GM18519 (cell line): ENCODE measurements around the gene TMEM74B.

Source experiments
- ATAC-seq: cut with Tn5 transposase; IDR thresholded peaks from one replicate; pipeline ENCODE4 v1.9.1; 2021; ENCODE audit warnings: mild to moderate bottlenecking, moderate library complexity; ENCODE audit not compliant: unreplicated experiment, low FRiP score

TMEM74B gene

GRCh38 chr20:1184260-1184637 is 532 bp downstream of the TMEM74B start:
- ATAC-seq: no peak

- no peak for ATAC-seq
Measured at GRCh38 chr20:1183153-1183552, 1.6 kb downstream of the TMEM74B start.

- ATAC-seq: no peak
Measured at GRCh38 chr20:1182106-1182505, 2.7 kb downstream of the TMEM74B start.

- ATAC-seq: no peak
Measured at GRCh38 chr20:1180949-1181348, 3.8 kb downstream of the TMEM74B start.

DNA sequence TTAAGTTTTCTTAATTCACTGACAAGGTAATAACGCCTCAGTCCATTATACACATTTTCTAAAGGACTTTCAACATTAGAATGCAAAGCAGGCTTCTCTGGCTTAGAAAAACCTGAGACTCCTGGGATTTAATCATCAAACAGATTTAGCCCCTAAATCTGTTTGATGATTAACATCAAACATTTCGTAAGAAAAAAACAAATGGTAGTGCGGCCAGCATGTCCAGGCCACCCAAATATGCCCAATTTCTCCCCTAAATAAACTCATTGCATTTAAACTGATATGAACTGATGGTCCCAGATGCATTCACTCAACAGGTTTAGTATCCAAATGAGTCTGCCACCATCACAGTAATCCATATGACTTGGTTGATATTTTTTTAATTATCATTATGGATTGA is 6.2 kb downstream of the TMEM74B start:
- ATAC-seq: no peak

- ATAC-seq: no peak
Measured at GRCh38 chr20:1178103-1178502, 6.7 kb downstream of the TMEM74B start.

DNA sequence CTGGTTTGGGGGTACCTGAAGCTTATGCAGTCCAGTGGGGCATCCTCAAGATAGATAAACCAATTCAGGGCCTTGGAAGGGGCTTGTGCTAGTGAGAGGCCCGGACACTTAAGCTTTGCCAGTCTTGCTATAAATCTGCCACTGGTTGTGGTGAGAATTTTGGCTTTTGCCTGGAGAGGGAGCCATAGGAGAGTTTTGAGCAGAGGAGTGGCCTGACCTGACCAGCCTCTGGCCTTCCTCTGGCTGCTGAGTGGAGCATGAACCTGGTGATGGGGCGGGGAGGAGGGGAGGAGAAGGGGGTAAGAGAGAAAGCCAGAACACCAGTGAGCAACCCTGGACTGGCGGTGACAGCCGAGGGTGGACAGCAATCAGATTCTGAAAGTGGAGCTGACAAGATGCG is 7.1 kb downstream of the TMEM74B start:
- ATAC-seq: no peak

GRCh38 chr20:1174787-1175186 is 10.0 kb downstream of the TMEM74B start:
- ATAC-seq: no peak

GRCh38 chr20:1173698-1174097 is 11.1 kb downstream of the TMEM74B start:
- ATAC-seq: no peak

- no peak for ATAC-seq
Measured at GRCh38 chr20:1171461-1172093, 13.2 kb downstream of the TMEM74B start.

DNA sequence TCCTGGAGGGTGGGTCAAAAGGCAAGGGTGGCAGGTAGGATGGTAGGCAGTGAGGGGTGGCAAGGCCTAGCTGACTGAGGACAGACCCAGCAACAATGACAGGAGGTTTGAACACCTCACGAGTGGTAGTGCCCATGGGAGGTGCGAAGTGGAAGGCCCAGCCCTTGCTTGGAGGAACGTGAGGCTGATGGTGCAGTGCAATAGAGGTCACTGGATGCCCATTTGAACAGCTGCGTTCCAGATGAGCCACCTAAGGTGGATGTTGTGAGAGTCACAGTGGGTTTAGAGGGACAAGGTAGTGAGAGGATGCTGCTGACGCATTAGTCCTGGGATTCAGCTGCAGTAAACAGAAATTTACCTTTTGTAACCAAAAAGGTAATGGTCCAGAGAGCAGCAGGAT is 15.6 kb downstream of the TMEM74B start:
- ATAC-seq: no peak

- ATAC-seq: no peak
Measured at GRCh38 chr20:1166948-1167720, 17.6 kb downstream of the TMEM74B start.

DNA sequence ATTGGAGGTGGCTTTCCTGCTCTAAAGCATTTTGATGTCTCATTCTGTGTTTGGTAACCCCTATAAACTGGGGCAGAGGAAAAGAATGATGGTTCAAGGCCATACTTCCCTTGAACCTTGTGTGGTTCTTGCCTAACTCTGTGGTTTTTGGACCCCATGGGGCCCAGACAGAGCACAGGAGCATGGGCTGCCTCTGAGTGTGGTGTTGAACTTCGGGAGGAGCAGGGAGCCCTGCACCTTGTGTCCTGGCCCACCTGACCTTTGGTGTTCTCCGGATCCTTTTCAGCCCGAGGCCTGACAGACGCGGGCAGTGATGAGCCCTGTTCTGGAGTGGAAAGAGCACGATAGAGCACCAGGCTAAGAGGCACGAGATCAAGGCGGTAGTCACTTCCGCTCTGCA is 18.8 kb downstream of the TMEM74B start:
- ATAC-seq: no peak

DNA sequence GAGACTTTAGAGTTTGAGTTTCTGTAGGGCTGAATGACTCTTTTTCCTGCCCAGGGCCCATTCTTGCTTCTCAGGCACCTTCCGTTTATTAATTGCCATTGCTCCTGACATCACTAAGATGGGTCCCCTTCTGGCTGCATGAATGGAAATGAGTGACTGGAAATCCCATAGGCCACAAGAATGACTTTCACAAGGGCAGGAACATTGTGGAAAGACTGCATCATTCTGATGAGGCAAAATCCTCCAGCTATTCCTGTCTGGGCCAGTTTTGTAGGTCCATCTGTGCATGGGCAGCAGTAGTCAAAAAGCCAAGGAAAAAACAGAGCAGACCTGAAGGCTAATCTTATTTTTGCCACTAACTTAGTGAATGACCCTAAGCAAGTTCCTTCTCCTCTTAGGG is 19.3 kb downstream of the TMEM74B start:
- no peak for ATAC-seq

GRCh38 chr20:1164871-1165270 is 19.9 kb downstream of the TMEM74B start:
- ATAC-seq: no peak

DNA sequence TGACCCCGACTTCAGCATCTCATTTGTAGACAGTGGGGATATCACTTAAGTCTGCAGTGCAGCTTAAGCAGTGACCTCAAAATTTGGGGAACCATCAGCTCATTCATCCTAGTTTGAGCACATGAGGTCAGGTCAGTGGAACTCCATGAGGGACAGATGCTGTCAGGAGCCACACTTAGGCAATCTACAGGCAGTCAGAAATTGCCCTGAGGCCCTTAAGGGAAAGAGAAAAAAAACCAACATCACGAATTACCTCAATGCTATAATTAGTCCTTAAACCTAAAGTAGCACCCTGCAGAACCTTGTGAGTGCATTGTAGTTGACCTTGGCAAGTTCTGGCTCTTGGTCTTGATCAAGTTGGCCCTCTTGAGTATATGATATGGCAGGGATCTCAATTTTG is 21.1 kb downstream of the TMEM74B start:
- no peak for ATAC-seq

DNA sequence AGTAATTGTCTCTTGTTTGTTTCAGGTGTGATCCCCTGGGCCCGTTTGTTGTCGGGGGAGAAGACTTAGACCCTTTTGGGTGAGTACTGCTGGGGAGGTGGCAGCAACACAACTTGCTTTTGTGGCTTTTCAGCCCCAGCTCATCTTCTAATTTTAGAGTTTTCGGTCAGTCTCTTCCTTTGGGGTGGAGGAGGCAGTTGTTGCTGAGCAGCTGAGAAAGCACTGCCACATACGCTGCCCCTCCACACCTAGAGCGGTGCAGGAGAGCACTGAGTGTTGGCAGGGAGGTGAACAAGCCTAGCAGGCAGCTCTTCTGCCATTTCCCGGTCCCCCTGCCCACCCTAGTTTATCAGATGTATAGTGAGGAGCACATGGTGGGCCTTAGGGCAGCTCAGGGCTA is 21.7 kb downstream of the TMEM74B start:
- ATAC-seq: no peak

DNA sequence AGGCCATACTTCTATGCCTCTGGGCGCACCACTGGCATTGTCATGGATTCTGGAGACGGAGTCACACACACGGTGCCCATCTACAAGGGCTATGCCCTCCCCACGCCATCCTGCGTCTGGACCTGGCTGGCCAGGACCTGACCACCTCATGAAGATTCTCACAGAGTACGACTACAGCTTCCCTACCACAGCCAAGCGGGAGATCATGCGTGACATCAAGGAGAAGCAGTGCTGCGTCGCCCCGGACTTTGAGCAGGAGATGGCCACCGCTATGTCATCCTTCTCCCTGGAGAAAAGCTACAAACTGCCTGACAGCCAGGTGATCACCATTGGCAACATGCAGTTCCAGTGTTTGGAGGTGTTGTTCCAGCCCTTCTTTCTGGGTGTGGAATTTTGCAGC is 23.8 kb downstream of the TMEM74B start:
- no peak for ATAC-seq

DNA sequence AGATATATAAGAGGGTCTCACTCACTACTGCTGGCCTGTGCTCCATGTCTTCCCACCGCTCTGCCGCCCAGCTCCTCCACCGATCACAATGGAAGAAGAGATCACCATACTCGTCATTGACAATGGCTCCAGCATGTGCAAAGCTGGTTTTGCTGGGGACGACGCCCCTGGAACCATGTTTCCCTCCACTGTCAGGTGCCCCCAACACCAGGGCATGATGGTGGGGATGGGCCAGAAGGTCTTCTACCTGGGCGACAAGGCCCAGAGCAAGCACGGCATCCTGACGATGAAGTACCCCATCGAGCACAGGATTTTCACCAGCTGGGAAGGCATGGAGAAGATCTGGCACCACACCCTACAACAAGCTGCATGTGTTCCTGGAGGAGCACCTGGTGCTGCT is 24.3 kb downstream of the TMEM74B start:
- no peak for ATAC-seq

DNA sequence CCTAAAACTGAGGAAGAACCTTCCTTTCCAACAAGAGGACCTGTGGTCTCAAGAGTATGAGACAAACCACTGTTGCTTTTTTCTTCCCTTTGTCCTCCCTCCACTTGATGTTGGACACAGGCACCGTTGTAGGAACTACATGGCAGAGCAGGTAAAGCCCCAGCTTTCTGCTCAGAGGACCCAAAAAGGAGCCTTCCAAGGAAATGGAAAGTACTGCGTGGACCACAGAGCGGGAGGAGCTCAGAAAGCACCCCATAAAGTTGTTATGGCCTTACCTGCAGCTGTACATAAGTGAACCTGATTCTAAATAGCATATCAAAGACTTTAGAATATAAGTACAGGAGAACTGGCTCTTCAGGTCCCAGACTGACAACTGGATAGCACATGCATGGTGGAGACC is 29.4 kb downstream of the TMEM74B start:
- no peak for ATAC-seq

- no peak for ATAC-seq
Measured at GRCh38 chr20:1154691-1155090, 30.1 kb downstream of the TMEM74B start.

GRCh38 chr20:1154226-1154625 is 30.6 kb downstream of the TMEM74B start:
- ATAC-seq: no peak
